HG03066 (cell line): ENCODE results near the gene TPK1.
"Not testable (repeated sequence)": the region's sequence is repeated elsewhere in the genome, so short reads cannot be mapped to it uniquely, and the experiment has no call there.

ENCODE experiments used
- ATAC-seq: cut with Tn5 transposase; IDR thresholded peaks from one replicate; pipeline ENCODE4 v1.9.1; 2021; ENCODE audit warnings: low read depth; ENCODE audit not compliant: unreplicated experiment

Gene TPK1

GRCh38 chr7:144656965-144657517 lies 178.8 kb downstream of the TPK1 start:
- ATAC-seq = no peak

- ATAC-seq = no peak
These were observed 182.4 kb downstream of the TPK1 start for GRCh38 chr7:144653449-144653848.

GRCh38 chr7:144650439-144650838 lies 185.4 kb downstream of the TPK1 start:
- ATAC-seq = no peak

GRCh38 chr7:144649120-144649519 lies 186.7 kb downstream of the TPK1 start:
- no peak for ATAC-seq

- ATAC-seq = no peak
These were observed 194.3 kb downstream of the TPK1 start for GRCh38 chr7:144641389-144642044.

GRCh38 chr7:144632724-144633123 lies 203.1 kb downstream of the TPK1 start:
- ATAC-seq = no peak

- no peak for ATAC-seq
These were observed 206.3 kb downstream of the TPK1 start for GRCh38 chr7:144629598-144629997.

GRCh38 chr7:144629011-144629410 lies 206.8 kb downstream of the TPK1 start:
- ATAC-seq = no peak

GRCh38 chr7:144628176-144628575 lies 207.7 kb downstream of the TPK1 start:
- ATAC-seq = no peak

- no peak for ATAC-seq
These were observed 213.1 kb downstream of the TPK1 start for GRCh38 chr7:144622745-144623144.

- ATAC-seq = no peak
These were observed 229.6 kb downstream of the TPK1 start for GRCh38 chr7:144606261-144606660.

GRCh38 chr7:144596953-144597352 lies 238.9 kb downstream of the TPK1 start:
- no peak for ATAC-seq

- no peak for ATAC-seq
These were observed 241.3 kb downstream of the TPK1 start for GRCh38 chr7:144594580-144594979.

GRCh38 chr7:144588559-144589051 lies 247.2 kb downstream of the TPK1 start:
- no peak for ATAC-seq

- no peak for ATAC-seq
These were observed 248.2 kb downstream of the TPK1 start for GRCh38 chr7:144587701-144588100.

- no peak for ATAC-seq
These were observed 251.1 kb downstream of the TPK1 start for GRCh38 chr7:144584726-144585125.

GRCh38 chr7:144579687-144580086 lies 256.2 kb downstream of the TPK1 start:
- ATAC-seq = no peak

GRCh38 chr7:144575456-144575855 lies 260.4 kb downstream of the TPK1 start:
- ATAC-seq = no peak

GRCh38 chr7:144574753-144575152 lies 261.1 kb downstream of the TPK1 start:
- not testable (repeated sequence) for ATAC-seq

GRCh38 chr7:144568233-144568632 lies 267.6 kb downstream of the TPK1 start:
- ATAC-seq = no peak

- ATAC-seq = no peak
These were observed 270.3 kb downstream of the TPK1 start for GRCh38 chr7:144565586-144565985.

GRCh38 chr7:144549861-144550260 lies 286.0 kb downstream of the TPK1 start:
- no peak for ATAC-seq
